GOT3 (cell line): Measurements from ENCODE around the gene FAM200B.

Experiments
- DNase-seq: peaks from one replicate; lab custom pipeline; 2025; ENCODE audit warnings: mixed read lengths; lab: John Stamatoyannopoulos, UW

FAM200B gene

DNA sequence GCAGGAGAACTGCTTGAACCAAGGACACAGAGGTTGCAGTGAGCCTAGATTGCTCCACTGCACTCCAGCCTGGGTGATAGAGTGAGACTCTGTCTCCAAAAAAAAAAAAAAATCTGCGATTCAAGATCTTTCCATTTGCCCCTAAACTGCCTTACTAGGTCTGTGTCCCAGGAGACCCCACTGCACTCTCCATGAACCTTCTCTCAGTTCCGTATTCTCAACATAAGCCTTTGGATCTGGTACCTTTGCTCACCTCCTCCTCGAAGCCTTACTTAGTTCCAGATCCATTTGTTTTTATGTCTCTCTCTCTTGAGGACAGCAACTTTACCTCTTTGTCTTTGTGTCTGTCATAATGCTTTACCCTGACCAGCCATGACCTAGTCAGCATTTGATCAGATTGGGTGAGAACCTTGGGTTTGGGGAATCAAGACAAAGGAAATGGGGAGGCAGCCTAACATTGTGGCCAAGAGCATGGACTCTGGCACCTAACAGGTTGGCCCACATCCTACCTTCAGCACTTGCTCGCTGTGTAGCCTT lies 55.0 kb downstream of the FAM200B start:
- no peak for DNase-seq

DNA sequence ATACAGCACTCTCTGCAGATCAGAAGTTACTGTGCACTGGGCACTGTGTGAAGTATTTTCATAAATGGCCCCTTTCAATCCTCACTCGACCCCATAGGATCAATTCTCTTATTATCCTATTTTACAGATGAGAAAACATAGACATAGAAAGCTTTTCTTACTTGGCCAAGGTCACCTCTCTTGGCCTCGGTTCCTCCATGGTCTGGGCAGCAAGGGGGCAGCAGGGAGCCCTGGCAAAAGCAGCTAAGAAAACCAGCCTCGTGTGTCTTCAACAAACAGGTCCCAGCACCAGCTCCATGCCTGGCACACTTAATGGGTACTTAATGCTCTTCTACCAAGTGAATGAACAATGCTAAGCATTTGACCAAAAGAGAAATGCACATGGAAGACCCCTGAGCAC lies 55.6 kb downstream of the FAM200B start:
- no peak for DNase-seq

DNA sequence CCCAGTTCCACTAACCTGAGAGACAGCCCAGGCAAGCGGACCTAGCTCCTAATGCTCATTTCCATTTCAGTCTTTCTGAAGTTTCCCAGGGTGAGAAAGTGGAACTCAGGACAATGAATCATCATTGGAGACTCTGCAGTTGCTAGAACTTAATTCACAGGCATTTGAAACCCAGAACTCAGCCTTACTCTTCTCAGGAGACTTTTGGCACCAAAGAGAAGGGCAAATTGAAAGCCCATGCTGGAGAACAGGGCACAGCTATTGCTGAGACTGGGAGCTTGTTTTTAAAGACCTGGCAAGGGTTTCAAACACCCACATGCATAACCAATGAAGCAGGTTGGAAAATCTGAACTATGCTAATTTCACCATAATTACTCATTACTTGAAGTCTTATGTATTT lies 57.2 kb downstream of the FAM200B start:
- no peak for DNase-seq
